RWPE1 (cell line): Measurements from ENCODE around the gene S100A13.
"Not testable (repeated sequence)": the region's sequence is repeated elsewhere in the genome, so short reads cannot be mapped to it uniquely, and the experiment has no call there.

ENCODE experiments used
- CTCF ChIA-PET: fragments of 350-600 bp; sonication (Branson Sonifier 250); formaldehyde crosslinking; extraction: SDS; loops from one replicate; lab custom pipeline; 2021; lab: Yijun Ruan, JAX
- POLR2A ChIA-PET: fragments of 400-600 bp; formaldehyde crosslinking; extraction: SDS; loops from one replicate; lab custom pipeline; 2020; ENCODE audit warnings: antibody characterized with exemption; ENCODE audit not compliant: low non-redundant PET; lab: Yijun Ruan, JAX
- DNase-seq: peaks from one replicate; pipeline ENCODE4 v3.0.0; 2012; ENCODE audit warnings: low spot score
- H3K27ac ChIP-seq: fragments of 450-650 bp; 2 replicates; pipeline ENCODE4 v1.5.1; 2017
- TF ChIP-seq, protein P1 (sequence below): fragments of 450-650 bp; conservative IDR thresholded peaks from 2 replicates; pipeline ENCODE4 v1.5.1; 2017; ENCODE audit warnings: low read depth, mild to moderate bottlenecking

S100A13 gene

GRCh38 chr1:153640861-153641260, 13.6 kb upstream of the S100A13 start:
- H3K27ac ChIP-seq, result no peak overlapping the region
- TF ChIP-seq, protein P1, sequence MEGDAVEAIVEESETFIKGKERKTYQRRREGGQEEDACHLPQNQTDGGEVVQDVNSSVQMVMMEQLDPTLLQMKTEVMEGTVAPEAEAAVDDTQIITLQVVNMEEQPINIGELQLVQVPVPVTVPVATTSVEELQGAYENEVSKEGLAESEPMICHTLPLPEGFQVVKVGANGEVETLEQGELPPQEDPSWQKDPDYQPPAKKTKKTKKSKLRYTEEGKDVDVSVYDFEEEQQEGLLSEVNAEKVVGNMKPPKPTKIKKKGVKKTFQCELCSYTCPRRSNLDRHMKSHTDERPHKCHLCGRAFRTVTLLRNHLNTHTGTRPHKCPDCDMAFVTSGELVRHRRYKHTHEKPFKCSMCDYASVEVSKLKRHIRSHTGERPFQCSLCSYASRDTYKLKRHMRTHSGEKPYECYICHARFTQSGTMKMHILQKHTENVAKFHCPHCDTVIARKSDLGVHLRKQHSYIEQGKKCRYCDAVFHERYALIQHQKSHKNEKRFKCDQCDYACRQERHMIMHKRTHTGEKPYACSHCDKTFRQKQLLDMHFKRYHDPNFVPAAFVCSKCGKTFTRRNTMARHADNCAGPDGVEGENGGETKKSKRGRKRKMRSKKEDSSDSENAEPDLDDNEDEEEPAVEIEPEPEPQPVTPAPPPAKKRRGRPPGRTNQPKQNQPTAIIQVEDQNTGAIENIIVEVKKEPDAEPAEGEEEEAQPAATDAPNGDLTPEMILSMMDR, result no peak
- DNase-seq, result no peak
- ChIA-PET POLR2A (no interaction called here), CTCF (no interaction called here)

DNA sequence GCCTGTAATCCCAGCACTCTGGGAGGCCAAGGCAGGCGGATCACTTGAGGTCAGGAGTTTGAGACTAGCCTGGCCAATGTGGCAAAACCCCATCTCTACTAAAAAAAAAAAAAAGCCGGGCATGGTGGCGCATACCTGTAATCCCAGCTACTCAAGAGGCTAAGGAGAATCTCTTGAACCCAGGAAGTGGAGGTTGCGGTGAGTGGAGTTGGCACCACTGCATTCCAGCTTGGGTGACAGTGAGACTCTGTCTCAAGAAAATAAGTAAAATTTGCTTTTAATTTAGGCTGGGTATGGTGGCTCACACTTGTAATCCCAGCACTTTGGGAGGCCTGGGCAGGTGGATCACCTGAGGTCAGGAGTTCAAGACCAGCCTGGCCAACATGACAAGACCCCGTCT, 12.9 kb upstream of the S100A13 start:
- not testable (repeated sequence) for DNase-seq, H3K27ac ChIP-seq
- ChIA-PET POLR2A (interaction anchor here (0.6 to 0.7 kb wide), 2 partner anchors 10 to 12 kb away, joined by 3 read pairs; no protein-coding TSS in a partner anchor), CTCF (interaction anchor here (0.6 kb wide), 1 partner anchor 272 kb away, joined by 3 read pairs; no protein-coding TSS in a partner anchor)

DNA sequence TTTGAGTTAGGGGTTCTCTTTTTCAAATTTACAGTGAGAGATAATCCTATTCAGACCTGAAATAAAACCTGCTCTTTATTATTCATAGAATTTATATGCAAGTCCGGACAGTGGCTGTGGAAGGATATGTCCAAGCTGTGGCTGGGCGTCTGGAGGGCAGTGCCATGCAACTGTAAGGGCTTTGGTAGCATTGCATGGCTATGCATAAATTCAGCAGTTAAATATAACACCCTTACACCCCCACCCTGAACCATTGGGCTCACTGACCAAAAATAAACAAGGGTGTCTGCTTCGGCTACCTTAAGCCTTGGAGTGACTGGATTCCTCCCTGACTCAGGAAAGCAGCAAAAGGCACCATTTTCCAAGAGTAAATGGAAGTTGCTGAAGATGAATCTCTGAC, 12.0 kb upstream of the S100A13 start:
- ChIA-PET POLR2A (interaction anchor here (0.7 kb wide), 1 partner anchor 13 kb away, joined by 3 read pairs; no protein-coding TSS in a partner anchor), CTCF (interaction anchor here (1.6 kb wide), 1 partner anchor 67 kb away, joined by 4 read pairs; no protein-coding TSS in a partner anchor)
- DNase-seq, result no peak
- H3K27ac ChIP-seq, result no peak overlapping the region
- TF ChIP-seq, protein P1, result no peak

- POLR2A ChIA-PET, result no interaction called here
- no peak for DNase-seq
- TF ChIP-seq, protein P1, result no peak
- CTCF ChIA-PET, result interaction anchor here (0.6 to 1.6 kb wide), 2 partner anchors 15 to 66 kb away, joined by 4 to 5 read pairs; no protein-coding TSS in a partner anchor
- no peak overlapping the region for H3K27ac ChIP-seq
Observed at GRCh38 chr1:153638261-153638660, 11.0 kb upstream of the S100A13 start.

- TF ChIP-seq, protein P1, result no peak
- POLR2A ChIA-PET, result no interaction called here
- CTCF ChIA-PET, result interaction anchor here (0.7 to 1.1 kb wide), 2 partner anchors 9 to 104 kb away, joined by 4 to 5 read pairs; partner anchors contain the start of gene S100A13
- H3K27ac ChIP-seq, result peak overlapping the region; percentile 100
- no peak for DNase-seq
Observed at GRCh38 chr1:153636312-153636711, 9.0 kb upstream of the S100A13 start.

- POLR2A ChIA-PET, result interaction anchor here (0.7 kb wide), 2 partner anchors 149 to 331 kb away, joined by 3 read pairs; no protein-coding TSS in a partner anchor
- H3K27ac ChIP-seq, result peak overlapping the region; percentile 100
- DNase-seq, result no peak
- TF ChIP-seq, protein P1, result no peak
- CTCF ChIA-PET, result interaction anchor here (1.1 to 2.5 kb wide), 2 partner anchors 8 to 63 kb away, joined by 4 to 13 read pairs; partner anchors contain the start of gene S100A13
Observed at GRCh38 chr1:153635872-153636271, 8.6 kb upstream of the S100A13 start.
